ENCODE measurements around the gene LEKR1.
"Not testable (repeated sequence)": the region's sequence is repeated elsewhere in the genome, so short reads cannot be mapped to it uniquely, and the experiment has no call there.

Gene LEKR1

DNA sequence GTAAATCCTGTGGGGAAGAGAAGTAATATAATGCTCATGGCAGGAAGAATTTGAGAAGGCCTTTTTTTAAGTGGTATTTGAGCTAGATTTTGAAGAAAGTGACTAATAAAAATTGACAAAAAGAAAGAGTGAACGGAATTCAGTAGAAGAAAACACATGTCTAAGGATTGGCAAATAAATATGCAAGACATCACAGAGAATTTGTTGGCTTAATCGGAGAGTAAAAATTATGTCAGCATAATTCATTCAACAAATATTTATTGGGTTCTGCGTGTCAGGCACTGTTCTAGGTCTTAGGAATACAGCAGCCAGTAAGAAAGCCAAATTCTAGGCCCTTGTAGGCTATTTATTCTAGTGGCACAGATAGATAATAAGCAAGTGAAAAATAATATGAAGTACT is 33.6 kb upstream of the LEKR1 start:
- Histone ChIP-seq H3K79me2 (ENCODE audit: control insufficient read depth, insufficient read depth, low read length, unreplicated experiment) (peaks cover 9% of the 10 kb centered on the region), H2AFZ (ENCODE audit: low read length, unreplicated experiment) (peak overlapping the region; percentile 2), H3K4me1 (ENCODE audit: control insufficient read depth, insufficient read depth, low read length, unreplicated experiment) (peaks cover 68% of the 10 kb centered on the region), H3K4me3 (ENCODE audit: low read depth, low read length) (no peak overlapping the region), H3K36me3 (ENCODE audit: insufficient read depth, low read length) (no peaks in the 10 kb centered on the region; the same call in 1 of the 2 replicates), H3K27ac (ENCODE audit: low read depth, low read length) (peak overlapping the region; percentile 82), H3K27me3 (ENCODE audit: insufficient read depth, low read length) (no peaks in the 10 kb centered on the region)

DNA sequence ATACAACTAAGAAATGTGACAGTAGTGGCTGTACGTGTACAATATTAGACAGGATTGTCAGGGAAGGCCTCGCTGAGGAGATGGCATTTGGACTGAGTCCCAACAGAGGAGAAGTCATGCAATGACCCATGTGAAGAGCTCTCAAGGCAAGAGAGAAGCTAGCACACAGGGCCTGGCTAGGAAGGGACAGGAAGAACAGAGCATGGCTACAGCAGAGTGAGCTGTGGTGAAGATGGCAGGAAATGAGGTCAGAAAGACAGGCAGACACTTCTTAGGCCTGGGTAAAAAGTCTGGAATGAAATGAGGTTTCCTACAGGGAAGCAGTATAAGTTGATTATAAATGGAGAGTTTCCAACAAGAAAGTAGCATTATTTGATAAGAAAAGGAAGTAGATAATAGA is 33.2 kb upstream of the LEKR1 start:
- peak overlapping the region; percentile 79 for H2AFZ ChIP-seq (ENCODE audit: low read length, unreplicated experiment)

DNA sequence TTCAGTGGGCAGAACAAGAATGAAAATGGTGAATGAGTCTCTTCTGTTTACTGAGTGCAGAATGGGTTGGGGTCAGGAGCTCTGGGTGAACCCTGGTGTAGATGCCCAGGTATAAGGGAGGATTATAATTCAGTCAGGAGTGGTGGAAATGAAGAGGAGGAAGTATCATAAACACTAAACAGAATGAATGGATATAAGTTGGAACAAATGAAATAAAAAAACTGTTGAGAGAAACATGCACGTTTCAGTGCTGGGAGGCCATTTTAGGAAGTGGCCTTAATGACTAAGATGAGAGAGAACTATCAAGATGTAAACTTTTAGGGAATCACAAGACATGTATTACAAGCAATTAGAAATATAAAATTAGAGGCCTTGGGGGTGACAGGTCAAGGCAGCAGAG is 32.8 kb upstream of the LEKR1 start:
- Histone ChIP-seq H2AFZ (ENCODE audit: low read length, unreplicated experiment) (peak overlapping the region; percentile 79), H3K27me3 (ENCODE audit: insufficient read depth, low read length) (no peaks in the 10 kb centered on the region), H3K36me3 (ENCODE audit: insufficient read depth, low read length) (no peaks in the 10 kb centered on the region), H3K79me2 (ENCODE audit: control insufficient read depth, insufficient read depth, low read length, unreplicated experiment) (peaks cover 9% of the 10 kb centered on the region), H3K4me1 (ENCODE audit: control insufficient read depth, insufficient read depth, low read length, unreplicated experiment) (peaks cover 60% of the 10 kb centered on the region), H3K4me3 (ENCODE audit: low read depth, low read length) (no peak overlapping the region), H3K27ac (ENCODE audit: low read depth, low read length) (peak overlapping the region; percentile 82)

More for the DNA sequence above, 33.2 kb upstream of the LEKR1 start:
- Histone ChIP-seq H3K27ac (ENCODE audit: low read depth, low read length) (peak overlapping the region; percentile 82), H3K4me1 (ENCODE audit: control insufficient read depth, insufficient read depth, low read length, unreplicated experiment) (peaks cover 63% of the 10 kb centered on the region), H3K79me2 (ENCODE audit: control insufficient read depth, insufficient read depth, low read length, unreplicated experiment) (peaks cover 9% of the 10 kb centered on the region), H3K36me3 (ENCODE audit: insufficient read depth, low read length) (no peaks in the 10 kb centered on the region), H3K4me3 (ENCODE audit: low read depth, low read length) (no peak overlapping the region), H3K27me3 (ENCODE audit: insufficient read depth, low read length) (no peaks in the 10 kb centered on the region)

DNA sequence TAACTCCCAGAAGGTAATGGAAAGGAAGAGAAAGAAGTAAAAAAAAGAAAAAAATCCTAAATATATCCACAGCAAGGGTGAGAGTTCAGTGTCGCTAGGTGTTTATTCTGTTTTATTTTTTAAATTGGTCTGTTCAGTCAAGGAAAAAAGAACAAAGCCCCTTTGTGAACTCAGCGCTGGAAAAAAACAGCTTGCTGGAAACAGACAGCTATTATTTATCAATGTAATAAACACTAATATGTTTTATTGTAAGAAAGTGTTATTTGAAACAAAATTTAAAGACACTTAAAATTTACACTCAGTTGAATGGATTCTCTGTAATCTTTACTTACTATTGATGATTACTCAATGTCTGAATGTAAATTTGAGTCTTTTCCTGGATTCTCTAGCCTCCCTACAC is 32.3 kb upstream of the LEKR1 start:
- Histone ChIP-seq H3K27ac (ENCODE audit: low read depth, low read length) (peak overlapping the region; percentile 82), H3K4me3 (ENCODE audit: low read depth, low read length) (no peak overlapping the region), H2AFZ (ENCODE audit: low read length, unreplicated experiment) (peak overlapping the region; percentile 79), H3K27me3 (ENCODE audit: insufficient read depth, low read length) (no peaks in the 10 kb centered on the region), H3K36me3 (ENCODE audit: insufficient read depth, low read length) (0 out of 2 replicates have a peak, but pooled peaks cover 1% of the 10 kb centered on the region), H3K4me1 (ENCODE audit: control insufficient read depth, insufficient read depth, low read length, unreplicated experiment) (peaks cover 55% of the 10 kb centered on the region), H3K79me2 (ENCODE audit: control insufficient read depth, insufficient read depth, low read length, unreplicated experiment) (peaks cover 9% of the 10 kb centered on the region)

DNA sequence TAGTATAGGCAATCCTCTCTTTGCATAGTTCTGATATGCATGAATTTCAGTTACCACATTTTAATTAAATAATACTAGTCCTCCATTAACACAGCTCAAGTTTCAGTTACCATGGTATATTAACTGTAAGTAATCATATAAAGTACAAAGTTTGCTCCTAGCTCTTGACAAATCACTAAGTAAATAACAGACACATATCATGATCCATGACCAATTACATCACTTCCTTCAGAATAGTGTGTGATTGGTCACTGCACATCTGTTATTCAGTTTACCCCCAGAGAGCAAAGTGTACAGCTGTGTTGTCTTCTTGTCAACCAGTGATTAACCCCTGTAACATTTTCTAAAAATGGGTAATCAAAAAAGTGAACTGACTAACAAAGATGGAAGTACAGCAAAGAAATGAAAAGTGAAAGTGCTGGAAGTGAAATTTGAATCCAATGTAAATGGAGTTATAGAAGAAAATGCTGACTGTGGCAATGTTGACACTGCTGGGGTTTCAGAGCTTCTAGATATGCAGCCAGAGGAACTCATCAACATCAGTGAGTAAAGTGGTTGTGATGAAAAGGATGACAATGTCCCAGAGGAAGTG is 30.2 kb upstream of the LEKR1 start:
- H2AFZ ChIP-seq (ENCODE audit: low read length, unreplicated experiment): peak overlapping the region; percentile 59

DNA sequence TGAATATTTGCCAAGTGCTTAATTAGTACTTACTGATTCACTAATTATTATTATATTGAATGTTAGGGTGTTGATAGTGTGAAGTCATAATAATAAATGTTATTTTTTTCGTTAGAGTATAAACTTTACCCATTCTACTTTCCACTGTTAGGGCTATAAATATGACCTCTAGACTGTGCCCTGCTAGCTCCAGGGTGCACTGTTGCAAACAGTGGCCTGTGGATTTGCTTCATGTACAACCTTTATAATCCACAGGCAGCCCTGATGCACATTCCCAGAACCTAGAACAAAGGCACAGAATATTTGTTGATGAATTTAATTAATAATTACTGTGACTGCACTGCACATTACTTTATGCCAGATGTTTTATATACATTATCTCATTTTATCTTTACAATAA is 28.8 kb upstream of the LEKR1 start:
- Histone ChIP-seq H3K36me3 (ENCODE audit: insufficient read depth, low read length) (peaks cover 12% of the 10 kb centered on the region), H3K4me3 (ENCODE audit: low read depth, low read length) (no peak overlapping the region), H3K27me3 (ENCODE audit: insufficient read depth, low read length) (no peaks in the 10 kb centered on the region), H3K4me1 (ENCODE audit: control insufficient read depth, insufficient read depth, low read length, unreplicated experiment) (peaks cover 24% of the 10 kb centered on the region), H3K79me2 (ENCODE audit: control insufficient read depth, insufficient read depth, low read length, unreplicated experiment) (peaks cover 2% of the 10 kb centered on the region), H2AFZ (ENCODE audit: low read length, unreplicated experiment) (no peak overlapping the region), H3K27ac (ENCODE audit: low read depth, low read length) (0 out of 2 replicates have a peak overlapping the region, but pooled peaks have one; percentile 6)

More for the DNA sequence above, 30.2 kb upstream of the LEKR1 start:
- Histone ChIP-seq H3K27me3 (ENCODE audit: insufficient read depth, low read length) (no peaks in the 10 kb centered on the region), H3K79me2 (ENCODE audit: control insufficient read depth, insufficient read depth, low read length, unreplicated experiment) (peaks cover 5% of the 10 kb centered on the region), H3K4me1 (ENCODE audit: control insufficient read depth, insufficient read depth, low read length, unreplicated experiment) (peaks cover 38% of the 10 kb centered on the region), H3K27ac (ENCODE audit: low read depth, low read length) (peak overlapping the region; percentile 65), H3K36me3 (ENCODE audit: insufficient read depth, low read length) (peaks cover 12% of the 10 kb centered on the region), H3K4me3 (ENCODE audit: low read depth, low read length) (peak overlapping the region; percentile 19; the same call in 1 of the 2 replicates)

DNA sequence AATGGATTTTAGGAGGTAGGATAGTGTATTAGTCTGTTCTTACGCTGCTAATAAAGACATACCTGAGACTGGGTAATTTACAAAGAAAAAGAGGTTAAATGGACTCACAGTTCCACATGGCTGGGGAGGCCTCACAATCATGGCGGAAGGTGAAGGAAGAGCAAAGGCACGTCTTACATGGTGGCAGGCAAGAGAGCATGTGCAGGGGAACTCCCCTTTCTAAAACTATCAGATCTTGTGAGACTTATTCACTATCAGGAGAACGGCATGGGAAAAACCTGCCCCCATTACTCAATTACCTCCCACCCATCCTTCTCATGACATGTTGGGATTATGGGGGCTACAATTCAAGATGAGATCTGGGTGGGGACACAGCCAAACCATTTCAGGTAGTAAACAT is 25.9 kb upstream of the LEKR1 start:
- not testable (repeated sequence) for H3K4me3 ChIP-seq (ENCODE audit: low read depth, low read length); H3K27ac ChIP-seq (ENCODE audit: low read depth, low read length)

DNA sequence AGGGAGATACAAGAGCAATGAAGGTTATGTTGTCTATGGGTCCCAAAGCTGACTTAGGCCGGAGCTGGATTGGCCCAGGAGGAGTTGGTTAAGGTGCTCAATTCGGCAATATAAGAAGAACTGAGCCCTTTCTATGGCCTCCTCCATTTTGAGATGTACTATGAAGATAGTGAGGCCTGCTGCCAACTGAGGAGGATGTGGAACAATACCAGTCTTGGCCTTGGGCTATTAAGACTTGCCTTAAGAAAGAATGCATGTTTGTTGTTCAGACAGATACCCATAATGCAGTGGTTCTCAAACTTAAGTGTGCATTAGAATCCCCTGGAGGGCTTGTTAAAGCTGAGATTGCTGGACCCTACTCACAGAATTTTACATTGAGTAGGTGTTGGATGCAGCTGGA is 24.4 kb upstream of the LEKR1 start:
- H2AFZ ChIP-seq (ENCODE audit: low read length, unreplicated experiment): no peak overlapping the region
- H3K4me1 ChIP-seq (ENCODE audit: control insufficient read depth, insufficient read depth, low read length, unreplicated experiment): no peaks in the 10 kb centered on the region
- H3K27me3 ChIP-seq (ENCODE audit: insufficient read depth, low read length): no peaks in the 10 kb centered on the region
- H3K36me3 ChIP-seq (ENCODE audit: insufficient read depth, low read length): peaks cover 18% of the 10 kb centered on the region
- no peak overlapping the region for H3K27ac ChIP-seq (ENCODE audit: low read depth, low read length)
- H3K79me2 ChIP-seq (ENCODE audit: control insufficient read depth, insufficient read depth, low read length, unreplicated experiment): no peaks in the 10 kb centered on the region
- no peak overlapping the region for H3K4me3 ChIP-seq (ENCODE audit: low read depth, low read length)

More for the DNA sequence above, 25.9 kb upstream of the LEKR1 start:
- H3K79me2 ChIP-seq (ENCODE audit: control insufficient read depth, insufficient read depth, low read length, unreplicated experiment); H3K27me3 ChIP-seq (ENCODE audit: insufficient read depth, low read length); H2AFZ ChIP-seq (ENCODE audit: low read length, unreplicated experiment): not testable (repeated sequence)
- H3K36me3 ChIP-seq (ENCODE audit: insufficient read depth, low read length): peaks cover 18% of the 10 kb centered on the region
- peaks cover 10% of the 10 kb centered on the region for H3K4me1 ChIP-seq (ENCODE audit: control insufficient read depth, insufficient read depth, low read length, unreplicated experiment)

DNA sequence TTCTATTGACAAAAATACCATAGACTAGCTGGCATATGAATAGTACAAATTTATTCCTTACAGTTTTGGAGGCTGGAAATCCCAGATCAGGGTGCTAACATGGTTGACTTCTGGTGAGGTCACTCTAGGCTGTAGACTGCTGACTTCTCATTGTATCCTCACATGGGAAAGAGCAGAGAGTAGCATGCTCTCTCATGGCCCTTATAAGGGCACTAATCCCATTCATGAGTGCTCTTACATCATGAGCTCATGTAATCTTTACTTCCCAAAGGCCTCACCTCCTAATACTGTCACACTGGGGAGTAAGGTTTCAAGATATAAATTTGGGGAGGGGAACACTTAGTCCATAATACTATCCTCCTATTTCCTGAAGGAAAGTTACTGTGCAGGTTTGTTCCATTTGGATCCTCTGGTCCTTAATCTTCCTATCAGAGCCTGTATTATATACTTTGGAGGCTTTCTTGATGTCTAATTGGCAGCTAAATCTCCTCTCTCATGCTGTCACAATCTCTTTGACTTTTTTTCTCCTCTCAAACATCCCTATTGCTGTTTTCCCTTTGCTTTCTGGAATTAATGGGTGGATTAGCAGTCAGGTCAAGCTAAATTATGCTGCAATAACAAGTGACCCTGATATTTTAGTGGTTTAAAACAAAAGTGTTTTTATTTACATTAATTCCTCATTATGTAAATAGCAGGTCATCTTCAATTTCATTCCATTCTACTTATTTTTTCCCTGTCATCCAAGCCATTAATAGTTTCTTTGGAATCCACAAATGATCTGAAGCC is 23.1 kb upstream of the LEKR1 start:
- H3K36me3 ChIP-seq (ENCODE audit: insufficient read depth, low read length): peaks cover 18% of the 10 kb centered on the region
- no peaks in the 10 kb centered on the region for H3K79me2 ChIP-seq (ENCODE audit: control insufficient read depth, insufficient read depth, low read length, unreplicated experiment)
- H3K4me1 ChIP-seq (ENCODE audit: control insufficient read depth, insufficient read depth, low read length, unreplicated experiment): peaks cover 8% of the 10 kb centered on the region
- no peak overlapping the region for H2AFZ ChIP-seq (ENCODE audit: low read length, unreplicated experiment)
- H3K27me3 ChIP-seq (ENCODE audit: insufficient read depth, low read length): no peaks in the 10 kb centered on the region
- no peak overlapping the region for H3K4me3 ChIP-seq (ENCODE audit: low read depth, low read length)
- no peak overlapping the region for H3K27ac ChIP-seq (ENCODE audit: low read depth, low read length)

DNA sequence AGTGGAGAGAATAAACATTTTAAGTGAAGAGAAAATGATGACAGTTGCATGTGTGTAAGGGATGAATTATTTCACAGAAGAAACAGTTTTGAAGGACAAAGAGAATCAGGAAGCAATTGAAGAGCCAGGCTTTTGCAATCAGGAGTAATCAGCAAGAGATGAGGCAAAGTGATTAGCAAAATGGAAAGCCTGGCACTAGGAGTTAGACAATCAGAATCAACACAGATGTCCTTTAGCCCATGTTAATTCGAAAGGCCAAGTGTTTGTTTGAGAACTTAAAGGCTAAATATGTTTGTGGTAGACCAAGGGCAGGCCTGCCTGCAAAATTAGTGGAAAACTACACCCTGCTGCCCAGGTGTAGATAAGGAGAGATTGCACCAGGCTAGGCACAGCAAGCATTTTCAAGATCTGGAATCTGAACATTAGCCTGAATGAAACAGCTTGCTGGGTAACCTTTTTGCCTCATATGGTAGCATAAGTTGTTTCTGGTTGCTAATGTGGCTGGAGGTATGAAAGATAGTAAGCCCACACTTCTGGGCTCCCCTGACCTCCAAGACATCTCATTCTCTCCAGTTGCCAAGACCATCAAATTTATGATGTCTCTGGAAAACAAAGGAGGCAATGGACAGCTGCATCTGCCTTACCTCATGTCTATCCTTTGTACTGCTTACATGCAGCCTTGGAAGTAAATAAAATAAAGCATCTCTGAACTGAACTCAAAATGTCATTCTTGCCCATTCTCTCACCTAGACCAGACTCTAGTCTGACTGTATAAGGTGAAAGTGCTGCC is 22.0 kb upstream of the LEKR1 start:
- H3K27ac ChIP-seq (ENCODE audit: low read depth, low read length): no peak overlapping the region
- H3K79me2 ChIP-seq (ENCODE audit: control insufficient read depth, insufficient read depth, low read length, unreplicated experiment): no peaks in the 10 kb centered on the region
- H3K36me3 ChIP-seq (ENCODE audit: insufficient read depth, low read length): peaks cover 14% of the 10 kb centered on the region
- no peak overlapping the region for H2AFZ ChIP-seq (ENCODE audit: low read length, unreplicated experiment)
- H3K27me3 ChIP-seq (ENCODE audit: insufficient read depth, low read length): no peaks in the 10 kb centered on the region
- H3K4me1 ChIP-seq (ENCODE audit: control insufficient read depth, insufficient read depth, low read length, unreplicated experiment): peaks cover 19% of the 10 kb centered on the region
- no peak overlapping the region for H3K4me3 ChIP-seq (ENCODE audit: low read depth, low read length)
